ENCODE results near the gene GCA. TPM values are rescaled to one million over a fixed set of nuclear protein-coding genes. Genes with fewer than 3 reads are reported as not detected.

GCA gene
- total RNA-seq, 1 donor from 2014 or later = 64.8 TPM

GRCh38 chr2:162330881-162331280, 13.1 kb upstream of the GCA start:
- intact Hi-C loops (cut with DNase I) = no loop called here
- TF ChIP-seq CTCF (IDR thresholded peaks at IDR 0.05) = no peak
- Histone ChIP-seq H3K27me3 (no peaks in the 10 kb centered on the region), H3K36me3 (no peaks in the 10 kb centered on the region), H3K4me1 (no peaks in the 10 kb centered on the region), H3K4me3 (no peak overlapping the region), H3K9me3 (no peaks in the 10 kb centered on the region), H3K27ac (no peak overlapping the region)
- no peak for DNase-seq
- no peak for ATAC-seq

DNA sequence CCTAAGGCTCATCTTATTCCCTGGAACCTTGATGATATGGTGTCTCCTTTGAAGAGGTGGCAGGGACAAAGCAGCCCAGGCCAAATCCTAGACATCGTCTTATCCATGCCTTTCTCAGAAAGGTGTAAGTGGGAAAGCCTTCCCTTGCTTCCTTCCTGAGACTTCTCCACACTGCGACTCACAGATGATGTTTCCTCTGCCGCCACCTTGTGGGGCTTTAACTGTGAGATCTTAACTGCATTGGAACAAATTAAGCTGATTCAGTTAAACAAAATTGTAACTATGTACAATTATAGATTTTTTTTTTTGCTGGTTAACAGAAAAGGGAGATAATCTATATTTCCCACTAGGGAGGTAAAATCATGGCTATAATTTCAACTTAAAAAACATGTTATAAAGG, 10.0 kb upstream of the GCA start:
- Histone ChIP-seq H3K4me3 (no peak overlapping the region), H3K36me3 (no peaks in the 10 kb centered on the region), H3K4me1 (no peaks in the 10 kb centered on the region), H3K27ac (no peak overlapping the region), H3K9me3 (no peaks in the 10 kb centered on the region), H3K27me3 (no peaks in the 10 kb centered on the region)
- peak; percentile 41 for TF ChIP-seq CTCF (IDR thresholded peaks at IDR 0.05)
- ATAC-seq (peak; percentile 70), DNase-seq (no peak)
- intact Hi-C loops (cut with DNase I) = no loop called here

DNA sequence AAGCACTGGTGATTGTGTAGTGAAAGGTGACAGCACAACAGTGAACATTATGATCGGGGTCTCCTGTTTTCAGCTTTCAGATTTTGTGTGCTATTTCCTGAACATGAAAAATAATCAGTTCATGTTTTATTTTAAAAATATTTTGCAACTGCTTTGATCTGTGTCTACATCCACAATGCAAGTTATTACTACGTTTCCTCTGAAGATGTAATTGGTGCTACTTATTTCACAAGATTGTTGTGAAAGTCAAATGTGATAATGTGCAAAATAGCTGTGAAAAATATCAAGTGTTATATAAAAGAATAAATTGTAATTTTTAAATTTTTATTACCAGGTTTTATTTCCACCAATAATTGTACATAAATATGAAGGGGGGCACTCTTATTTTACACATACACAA, 6.1 kb upstream of the GCA start:
- H3K4me1 ChIP-seq = no peaks in the 10 kb centered on the region
- intact Hi-C loops (cut with DNase I) = no loop called here
- ATAC-seq (no peak), DNase-seq (no peak)
- no peak overlapping the region for H3K27ac ChIP-seq
- TF ChIP-seq CTCF (IDR thresholded peaks at IDR 0.05) = no peak
- H3K9me3 ChIP-seq = no peaks in the 10 kb centered on the region
- H3K27me3 ChIP-seq = no peaks in the 10 kb centered on the region
- no peaks in the 10 kb centered on the region for H3K36me3 ChIP-seq
- H3K4me3 ChIP-seq = no peak overlapping the region

- intact Hi-C loops (cut with DNase I) = no loop called here
- ATAC-seq (no peak), DNase-seq (no peak)
- H3K4me3 ChIP-seq = no peak overlapping the region
- H3K4me1 ChIP-seq = peaks cover 11% of the 10 kb centered on the region
- H3K9me3 ChIP-seq = no peaks in the 10 kb centered on the region
- no peaks in the 10 kb centered on the region for H3K36me3 ChIP-seq
- no peak for TF ChIP-seq CTCF (IDR thresholded peaks at IDR 0.05)
- no peaks in the 10 kb centered on the region for H3K27me3 ChIP-seq
- H3K27ac ChIP-seq = no peak overlapping the region
These were observed 3.1 kb upstream of the GCA start for GRCh38 chr2:162340822-162341221.

- no peak overlapping the region for H3K27ac ChIP-seq
- H3K27me3 ChIP-seq = no peaks in the 10 kb centered on the region
- H3K9me3 ChIP-seq = no peaks in the 10 kb centered on the region
- ATAC-seq (no peak), DNase-seq (no peak)
- H3K4me3 ChIP-seq = no peak overlapping the region
- no peaks in the 10 kb centered on the region for H3K36me3 ChIP-seq
- peaks cover 11% of the 10 kb centered on the region for H3K4me1 ChIP-seq
- no peak for TF ChIP-seq CTCF (IDR thresholded peaks at IDR 0.05)
- intact Hi-C loops (cut with DNase I) = no loop called here
These were observed 1.6 kb upstream of the GCA start for GRCh38 chr2:162342321-162342720.

DNA sequence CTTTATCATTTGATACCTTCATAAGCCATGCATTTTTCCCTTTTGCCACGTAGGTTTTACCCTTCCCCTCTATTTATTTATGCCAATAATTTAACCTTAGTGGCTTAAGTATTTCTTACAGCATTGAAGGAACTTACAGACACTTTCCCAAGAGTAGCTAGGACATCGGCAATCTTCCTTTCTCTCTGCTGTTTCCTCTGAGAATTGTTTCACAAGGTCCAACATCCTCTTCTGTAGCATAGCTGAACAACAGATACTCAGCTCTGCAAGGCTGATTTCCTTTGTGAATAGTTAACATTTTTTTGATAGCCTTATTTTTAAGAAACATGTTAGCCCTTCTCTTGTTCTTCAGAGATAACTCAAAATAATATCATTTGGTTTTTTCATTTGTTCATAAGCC, 1.1 kb upstream of the GCA start:
- Histone ChIP-seq H3K4me3 (peak overlapping the region; percentile 81), H3K27me3 (no peaks in the 10 kb centered on the region), H3K36me3 (no peaks in the 10 kb centered on the region), H3K4me1 (peaks cover 11% of the 10 kb centered on the region), H3K27ac (no peak overlapping the region), H3K9me3 (no peaks in the 10 kb centered on the region)
- ATAC-seq (no peak), DNase-seq (no peak)
- intact Hi-C loops (cut with DNase I) = no loop called here
- no peak for TF ChIP-seq CTCF (IDR thresholded peaks at IDR 0.05)
